ES-I3 (cell line): ENCODE results near the gene APELA.
A peak's percentile ranks its signal among the peaks of the same experiment; 100 is the strongest.
"Not testable (repeated sequence)": the region's sequence is repeated elsewhere in the genome, so short reads cannot be mapped to it uniquely, and the experiment has no call there.

ENCODE experiments used
- H3K36me3 ChIP-seq: 2 replicates; pipeline ENCODE4 v1.6.1; 2013; ENCODE audit warnings: mild to moderate bottlenecking, low read length, control low read depth, moderate library complexity; ENCODE audit not compliant: insufficient read depth
- H3K4me1 ChIP-seq: 2 replicates; pipeline ENCODE4 v1.6.1; 2013; ENCODE audit warnings: mild to moderate bottlenecking, control low read depth, low read length; ENCODE audit not compliant: insufficient read depth
- H3K9ac ChIP-seq: 2 replicates; pipeline ENCODE4 v1.6.1; 2013; ENCODE audit warnings: low read depth, mild to moderate bottlenecking, low read length, moderate library complexity
- H3K9me3 ChIP-seq: 2 replicates; pipeline ENCODE4 v1.6.1; 2013; ENCODE audit warnings: mild to moderate bottlenecking, low read length, moderate library complexity; ENCODE audit not compliant: control insufficient read depth, insufficient read depth

The APELA gene

GRCh38 chr4:164892018-164892417, 15.0 kb downstream of the APELA start:
- Histone ChIP-seq H3K4me1 (no peaks in the 10 kb centered on the region; the same call in 1 of the 2 replicates), H3K36me3 (0 out of 2 replicates have a peak, but pooled peaks cover 5% of the 10 kb centered on the region), H3K9ac (no peak overlapping the region), H3K9me3 (no peaks in the 10 kb centered on the region)

DNA sequence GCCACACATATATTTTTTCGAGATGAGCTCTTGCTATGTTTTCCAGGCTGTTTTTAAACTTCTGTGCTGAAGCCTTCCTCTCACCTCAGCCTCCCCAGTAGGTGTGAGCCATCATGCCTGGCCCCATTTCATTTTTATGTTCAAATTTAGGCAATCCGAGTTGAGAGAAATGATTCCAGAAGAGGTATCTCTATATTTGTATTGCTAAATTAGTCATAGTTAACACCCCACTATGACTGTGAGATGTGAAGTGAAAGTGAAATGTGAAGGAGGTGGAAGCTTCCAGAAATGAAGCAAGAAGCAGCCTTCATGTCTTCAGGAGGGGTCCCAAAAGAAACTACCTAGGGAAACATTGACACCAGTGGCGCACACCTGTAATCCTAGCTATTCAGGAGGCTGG, 17.7 kb downstream of the APELA start:
- no peak overlapping the region for H3K9ac ChIP-seq
- 0 out of 2 replicates have a peak, but pooled peaks cover 5% of the 10 kb centered on the region for H3K36me3 ChIP-seq

GRCh38 chr4:164902608-164903007, 25.6 kb downstream of the APELA start:
- Histone ChIP-seq H3K4me1 (0 out of 2 replicates have a peak, but pooled peaks cover 5% of the 10 kb centered on the region), H3K9me3 (no peaks in the 10 kb centered on the region), H3K9ac (no peak overlapping the region), H3K36me3 (no peaks in the 10 kb centered on the region)

More for the DNA sequence above, 17.7 kb downstream of the APELA start:
- H3K4me1 ChIP-seq = no peaks in the 10 kb centered on the region; the same call in 1 of the 2 replicates
- H3K9me3 ChIP-seq = no peaks in the 10 kb centered on the region

DNA sequence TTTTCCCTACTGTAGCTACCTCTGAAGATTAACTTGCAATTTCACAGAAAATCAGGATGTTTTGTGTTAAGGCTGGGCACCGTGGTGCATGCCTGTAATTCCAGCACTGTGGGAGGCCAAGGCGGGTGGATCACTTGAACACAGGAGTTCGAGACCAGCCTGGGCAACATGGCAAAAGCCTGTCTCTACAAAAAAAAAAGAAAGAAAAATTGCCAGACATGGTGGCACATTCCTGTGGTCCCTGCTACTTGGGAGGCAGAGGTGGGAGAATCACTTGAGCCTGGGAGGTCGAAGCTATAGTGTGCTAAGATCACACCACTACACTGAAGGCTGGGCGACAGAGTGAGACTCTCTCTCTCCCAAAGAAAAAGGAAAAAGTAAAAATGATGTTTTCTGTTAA, 27.4 kb downstream of the APELA start:
- Histone ChIP-seq H3K9ac (no peak overlapping the region), H3K36me3 (no peaks in the 10 kb centered on the region), H3K9me3 (no peaks in the 10 kb centered on the region), H3K4me1 (0 out of 2 replicates have a peak, but pooled peaks cover 5% of the 10 kb centered on the region)

DNA sequence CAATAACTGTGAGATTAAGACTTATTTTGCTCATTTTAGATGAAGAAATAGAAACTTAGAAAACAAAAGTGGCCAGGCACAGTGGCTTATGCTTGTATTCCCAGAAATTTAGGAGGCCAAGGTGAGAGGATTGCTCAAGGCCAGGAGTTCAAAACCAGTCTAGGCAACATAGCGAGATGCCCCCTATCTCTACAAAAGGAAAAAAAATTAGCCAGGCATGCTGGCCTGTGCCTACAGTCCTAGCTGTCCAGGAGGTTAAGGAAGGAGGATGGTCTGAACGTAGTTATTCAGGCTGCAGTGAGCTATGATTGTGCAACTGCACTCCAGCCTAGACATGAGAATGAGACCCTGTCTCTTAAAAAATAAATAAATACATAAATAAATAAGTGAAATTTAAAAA, 28.0 kb downstream of the APELA start:
- no peak overlapping the region for H3K9ac ChIP-seq
- H3K4me1 ChIP-seq = 0 out of 2 replicates have a peak, but pooled peaks cover 5% of the 10 kb centered on the region
- no peaks in the 10 kb centered on the region for H3K36me3 ChIP-seq

GRCh38 chr4:164906368-164906767, 29.4 kb downstream of the APELA start:
- H3K4me1 ChIP-seq = 0 out of 2 replicates have a peak, but pooled peaks cover 5% of the 10 kb centered on the region
- H3K36me3 ChIP-seq = no peaks in the 10 kb centered on the region
- 0 out of 2 replicates have a peak overlapping the region, but pooled peaks have one; percentile 11 for H3K9ac ChIP-seq
- no peaks in the 10 kb centered on the region for H3K9me3 ChIP-seq

More for the DNA sequence above, 28.0 kb downstream of the APELA start:
- no peaks in the 10 kb centered on the region for H3K9me3 ChIP-seq

DNA sequence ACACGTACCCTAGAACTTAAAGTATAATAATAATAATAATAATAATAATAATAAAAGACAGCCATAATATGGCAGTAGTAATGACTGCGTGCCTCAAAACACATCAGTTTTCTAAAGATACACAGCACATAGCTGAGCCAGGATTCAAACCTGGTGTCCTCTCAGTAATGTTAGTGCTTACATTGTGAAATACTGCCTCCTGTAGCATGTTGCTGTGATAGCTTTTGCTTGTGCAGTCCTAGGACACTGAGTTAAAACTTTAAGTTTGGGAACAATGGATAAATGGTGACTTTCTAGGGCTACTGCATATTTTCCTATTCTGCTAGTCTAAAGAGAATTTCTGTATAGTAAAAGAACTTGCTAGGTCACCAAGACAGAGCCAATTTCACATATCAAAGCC, 36.5 kb downstream of the APELA start:
- H3K36me3 ChIP-seq, H3K4me1 ChIP-seq, H3K9ac ChIP-seq, H3K9me3 ChIP-seq: not testable (repeated sequence)

DNA sequence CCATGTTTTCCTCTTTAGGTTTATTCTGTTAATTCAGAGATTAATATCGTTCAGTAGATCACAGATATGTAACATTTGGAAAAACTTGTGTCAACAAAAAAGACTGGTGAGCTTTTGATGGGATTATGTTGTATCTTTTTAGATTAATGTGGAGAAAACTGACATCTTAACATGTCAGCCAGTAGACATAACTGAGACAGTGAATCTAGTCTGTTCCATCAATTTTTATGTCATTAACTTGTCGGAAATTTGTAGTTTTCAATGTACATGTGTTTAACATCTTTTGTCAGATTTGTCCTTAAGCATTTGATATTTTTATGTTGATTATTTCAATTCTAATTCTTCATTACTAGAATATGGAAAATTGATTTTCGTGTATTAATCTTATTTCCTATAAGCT, 42.0 kb downstream of the APELA start:
- Histone ChIP-seq H3K9me3 (no peaks in the 10 kb centered on the region), H3K36me3 (no peaks in the 10 kb centered on the region), H3K4me1 (no peaks in the 10 kb centered on the region), H3K9ac (no peak overlapping the region)

DNA sequence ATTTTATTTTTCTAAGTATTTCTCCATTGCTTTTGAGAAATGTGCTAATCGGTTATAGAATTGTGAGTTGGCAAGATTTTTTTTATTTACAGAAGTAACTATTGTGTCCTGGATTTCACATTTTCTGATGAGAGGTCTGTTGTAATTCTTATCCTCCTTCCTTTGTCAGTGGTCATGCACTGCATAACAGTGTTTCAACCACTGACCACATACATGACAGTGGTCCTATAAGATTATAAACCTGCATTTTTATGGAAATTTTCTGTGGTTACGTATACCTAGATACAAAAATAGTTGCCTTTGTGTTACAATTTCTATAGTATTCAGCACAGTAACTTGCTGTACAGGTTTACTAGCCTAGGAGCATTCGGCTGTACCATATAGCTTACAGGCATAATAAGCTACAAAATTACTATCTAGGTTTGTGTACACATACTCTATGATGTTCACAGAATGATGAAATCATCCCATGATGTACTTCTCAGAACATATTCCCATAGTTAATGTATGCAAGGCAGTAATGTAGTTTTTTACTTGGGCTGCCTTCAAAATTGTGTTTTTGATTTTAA, 47.8 kb downstream of the APELA start:
- H3K36me3 ChIP-seq = no peaks in the 10 kb centered on the region
- H3K4me1 ChIP-seq = no peaks in the 10 kb centered on the region
- H3K9ac ChIP-seq = no peak overlapping the region

GRCh38 chr4:164926301-164926700, 49.3 kb downstream of the APELA start:
- Histone ChIP-seq H3K9me3 (no peaks in the 10 kb centered on the region; the same call in 1 of the 2 replicates), H3K9ac (no peak overlapping the region), H3K4me1 (no peaks in the 10 kb centered on the region), H3K36me3 (no peaks in the 10 kb centered on the region)

More for the DNA sequence above, 47.8 kb downstream of the APELA start:
- no peaks in the 10 kb centered on the region for H3K9me3 ChIP-seq

DNA sequence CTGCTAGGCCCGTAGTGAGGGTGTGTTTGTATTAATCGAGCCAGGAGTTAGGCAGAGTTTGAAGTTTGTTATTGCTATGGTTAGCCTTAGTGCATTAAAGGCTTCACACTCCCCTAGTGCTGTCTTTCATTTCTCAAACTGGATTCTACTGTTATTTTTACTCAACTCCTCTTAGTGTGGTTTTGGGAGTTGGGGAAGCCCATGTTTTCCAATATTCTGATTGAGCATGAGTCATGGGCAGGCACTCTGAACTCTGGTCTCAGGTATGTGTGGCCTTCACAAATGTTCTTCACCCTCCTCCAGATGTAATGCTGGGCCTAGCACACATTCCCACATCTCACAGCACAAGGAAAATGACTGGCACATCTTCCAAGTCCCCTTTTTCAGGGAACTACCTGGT, 50.1 kb downstream of the APELA start:
- H3K9me3 ChIP-seq, H3K4me1 ChIP-seq, H3K9ac ChIP-seq, H3K36me3 ChIP-seq: not testable (repeated sequence)

GRCh38 chr4:164930647-164931046, 53.7 kb downstream of the APELA start:
- Histone ChIP-seq H3K9ac (no peak overlapping the region), H3K9me3 (no peaks in the 10 kb centered on the region; the same call in 1 of the 2 replicates), H3K4me1 (no peaks in the 10 kb centered on the region), H3K36me3 (no peaks in the 10 kb centered on the region)

DNA sequence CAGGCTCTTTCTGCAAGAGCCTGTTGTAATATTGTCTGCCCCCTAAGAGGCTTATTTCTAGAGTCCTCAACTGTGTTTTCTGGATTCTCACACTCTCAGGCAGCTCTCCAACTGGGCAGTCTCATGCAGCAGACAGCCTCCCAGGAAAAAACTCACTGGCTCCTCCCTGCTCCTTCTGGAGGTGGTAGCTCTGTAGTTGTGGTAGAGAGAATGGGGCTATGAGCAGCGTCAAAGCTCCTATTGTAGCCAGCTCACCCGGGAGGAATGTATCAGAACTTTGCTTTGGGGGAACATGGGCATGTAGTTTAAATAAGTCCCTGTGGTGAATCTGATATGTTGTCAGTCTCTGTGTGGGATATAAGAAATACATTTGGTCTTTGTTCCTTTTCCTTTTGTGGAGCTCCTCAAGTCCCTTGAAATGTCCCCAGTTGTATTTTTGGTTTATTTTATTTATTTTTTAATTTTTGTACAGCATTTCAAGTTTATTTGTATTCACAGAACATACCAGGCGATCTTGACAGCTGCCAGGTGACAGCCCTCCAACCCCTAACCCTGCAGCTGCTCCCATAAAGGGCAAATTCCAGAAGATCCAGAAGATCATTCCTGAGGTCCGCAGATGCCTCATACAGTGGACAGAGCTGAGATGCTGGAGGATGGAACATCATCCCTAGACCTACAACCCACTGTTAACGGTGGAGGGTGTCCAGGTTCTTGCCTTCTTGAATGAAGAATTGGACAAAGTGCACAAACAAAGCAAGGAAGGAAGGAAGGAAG, 54.8 kb downstream of the APELA start:
- Histone ChIP-seq H3K4me1 (peaks cover 3% of the 10 kb centered on the region; the same call in 1 of the 2 replicates), H3K36me3 (no peaks in the 10 kb centered on the region), H3K9ac (no peak overlapping the region), H3K9me3 (no peaks in the 10 kb centered on the region; the same call in 1 of the 2 replicates)

DNA sequence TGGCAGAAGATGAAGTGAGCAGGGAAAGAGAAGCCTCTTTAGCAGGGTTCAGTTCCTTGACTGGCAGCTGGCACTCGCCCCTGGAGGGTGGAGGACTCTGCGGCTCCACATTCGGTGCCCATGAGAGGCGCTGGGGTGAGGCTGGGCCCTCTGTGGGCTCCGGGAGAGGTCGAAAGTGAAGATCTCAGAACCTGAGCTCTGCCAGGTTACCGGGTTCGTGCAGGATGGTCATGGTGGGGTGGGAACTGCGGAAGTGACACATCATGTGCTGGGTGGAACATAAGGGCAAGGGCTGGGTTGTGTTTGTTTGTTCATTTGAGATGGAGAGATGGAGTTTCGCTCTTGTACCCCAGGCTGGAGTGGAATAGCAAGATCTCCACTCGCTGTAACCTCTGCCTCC, 56.3 kb downstream of the APELA start:
- Histone ChIP-seq H3K9ac (no peak overlapping the region), H3K36me3 (no peaks in the 10 kb centered on the region), H3K9me3 (no peaks in the 10 kb centered on the region; the same call in 1 of the 2 replicates), H3K4me1 (peaks cover 10% of the 10 kb centered on the region)

GRCh38 chr4:164935363-164935762, 58.4 kb downstream of the APELA start:
- Histone ChIP-seq H3K9me3 (no peaks in the 10 kb centered on the region; the same call in 1 of the 2 replicates), H3K4me1 (peaks cover 10% of the 10 kb centered on the region), H3K36me3 (no peaks in the 10 kb centered on the region), H3K9ac (no peak overlapping the region)
